Transverse colon (tissue), 4 donors: ENCODE data around the gene RNF187.

ENCODE experiments used
- EP300 ChIP-seq: sonication (generic); formaldehyde crosslinking; IDR thresholded peaks from one replicate; pipeline ENCODE4 v1.6.1; 2017; ENCODE audit warnings: antibody characterized with exemption, low read depth
- POLR2A ChIP-seq: fragments of 450-650 bp; IDR thresholded peaks from one replicate; pipeline ENCODE4 v1.6.1; 2016; ENCODE audit warnings: antibody characterized with exemption, mild to moderate bottlenecking, moderate library complexity
- POLR2AphosphoS5 ChIP-seq, 3 donors: sonication (generic); formaldehyde crosslinking; IDR thresholded peaks; one replicate each; pipeline ENCODE4 v1.6.1; 2016; ENCODE audit warnings: antibody characterized with exemption in 3 of 3
- TF ChIP-seq, protein P1 (sequence below), 5 experiments: fragments of 200-600 bp in 3 of 5; fragments of 450-650 bp in 2 of 5; sonication (generic) in 3 of 5; IDR thresholded peaks; 1 replicate in 2 of 5; 2 replicates in 3 of 5; pipeline ENCODE4 v1.5.1; 2016 to 2017; ENCODE audit warnings: antibody characterized with exemption in 5 of 5, inconsistent platforms in 3 of 5, mild to moderate bottlenecking in 2 of 5, moderate library complexity in 1 of 5

- TF ChIP-seq, protein P1, sequence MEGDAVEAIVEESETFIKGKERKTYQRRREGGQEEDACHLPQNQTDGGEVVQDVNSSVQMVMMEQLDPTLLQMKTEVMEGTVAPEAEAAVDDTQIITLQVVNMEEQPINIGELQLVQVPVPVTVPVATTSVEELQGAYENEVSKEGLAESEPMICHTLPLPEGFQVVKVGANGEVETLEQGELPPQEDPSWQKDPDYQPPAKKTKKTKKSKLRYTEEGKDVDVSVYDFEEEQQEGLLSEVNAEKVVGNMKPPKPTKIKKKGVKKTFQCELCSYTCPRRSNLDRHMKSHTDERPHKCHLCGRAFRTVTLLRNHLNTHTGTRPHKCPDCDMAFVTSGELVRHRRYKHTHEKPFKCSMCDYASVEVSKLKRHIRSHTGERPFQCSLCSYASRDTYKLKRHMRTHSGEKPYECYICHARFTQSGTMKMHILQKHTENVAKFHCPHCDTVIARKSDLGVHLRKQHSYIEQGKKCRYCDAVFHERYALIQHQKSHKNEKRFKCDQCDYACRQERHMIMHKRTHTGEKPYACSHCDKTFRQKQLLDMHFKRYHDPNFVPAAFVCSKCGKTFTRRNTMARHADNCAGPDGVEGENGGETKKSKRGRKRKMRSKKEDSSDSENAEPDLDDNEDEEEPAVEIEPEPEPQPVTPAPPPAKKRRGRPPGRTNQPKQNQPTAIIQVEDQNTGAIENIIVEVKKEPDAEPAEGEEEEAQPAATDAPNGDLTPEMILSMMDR (IDR thresholded peaks at IDR 0.05), result no peak
- no peak for TF ChIP-seq EP300
- TF ChIP-seq POLR2AphosphoS5 (IDR thresholded peaks at IDR 0.05), result no peak
- TF ChIP-seq POLR2A, result no peak
Measured at GRCh38 chr1:228483789-228484188, 3.4 kb upstream of the RNF187 start.
